Esophagus squamous epithelium (tissue), 5 donors: ENCODE results near the gene CTTNBP2NL. TPM values are rescaled to one million over a fixed set of nuclear protein-coding genes. Genes with fewer than 3 reads are reported as not detected.
"Not testable (repeated sequence)": the region's sequence is repeated elsewhere in the genome, so short reads cannot be mapped to it uniquely, and the experiment has no call there.

Source experiments
- DNase-seq: peaks from one replicate; lab custom pipeline; 2025; lab: John Stamatoyannopoulos, UW
- H3K27ac ChIP-seq, 4 donors: fragments of 200-600 bp; sonication (generic); one replicate each; pipeline ENCODE4 v1.5.1; 2016 to 2019; ENCODE audit warnings: mild to moderate bottlenecking in 1 of 4
- H3K27me3 ChIP-seq, 4 donors: fragments of 200-600 bp; sonication (generic); 1 replicate in 3 of 4; 2 replicates in 1 of 4; pipeline versions ENCODE4 v1.5.1 to v1.6.0; 2017 to 2021; ENCODE audit warnings: antibody characterized with exemption in 1 of 4
- H3K36me3 ChIP-seq, 3 donors: fragments of 200-600 bp; sonication (generic); one replicate each; pipeline ENCODE4 v1.5.1; 2016 to 2019
- H3K4me1 ChIP-seq, 3 donors: fragments of 200-600 bp; sonication (generic); one replicate each; pipeline ENCODE4 v1.5.1; 2017 to 2019
- H3K4me3 ChIP-seq, 4 donors: fragments of 200-600 bp; sonication (generic); 1 replicate in 3 of 4; 2 replicates in 1 of 4; pipeline ENCODE4 v1.5.1; 2016 to 2019; ENCODE audit warnings: mild to moderate bottlenecking in 2 of 4, moderate library complexity in 1 of 4
- H3K9me3 ChIP-seq, 3 donors: fragments of 200-600 bp; sonication (generic); one replicate each; pipeline ENCODE4 v1.5.1; 2016 to 2019
- CTCF ChIP-seq, 6 experiments: fragments of 450-650 bp in 4 of 6; fragments of 200-600 bp in 2 of 6; sonication (generic) in 2 of 6; IDR thresholded peaks; one replicate each; pipeline ENCODE4 v1.5.1; 2016 to 2019; ENCODE audit warnings: antibody characterized with exemption in 6 of 6, mild to moderate bottlenecking in 4 of 6, moderate library complexity in 4 of 6
- POLR2A ChIP-seq, 4 donors: fragments of 450-650 bp; IDR thresholded peaks; one replicate each; pipeline ENCODE4 v1.6.1; 2017; ENCODE audit warnings: antibody characterized with exemption in 4 of 4, mild to moderate bottlenecking in 4 of 4, moderate library complexity in 3 of 4
- WGBS, 2 donors: methylation state at CpG; one replicate each; pipeline ENCODE4 v1.1.5; 2018; 5-methylcytosine and 5-hydroxymethylcytosine counted together
- intact Hi-C: fragments of 100-400 bp; cut with DNase I; formaldehyde crosslinking; loops from one replicate; pipeline ENCODE4 v1.15.0; 2022
- total RNA-seq, 4 donors: library from RNA; depleted of rRNA; stranded (reverse); fragments of >200 nt; gene quantifications; one replicate each; pipeline ENCODE4 v1.1.0, GENCODE V29; 2016
- donor health status: DM: yes; HTN: yes; CAD: no.

The CTTNBP2NL gene
- total RNA-seq, 4 donors from 2014 or later = 19.6 to 26.3 (median 22.8) TPM

GRCh38 chr1:112466078-112466660 lies 70.2 kb downstream of the CTTNBP2NL start:
- Histone ChIP-seq H3K4me1 (peaks cover 31 to 70% (median 42%) of the 10 kb centered on the region in 3 donors), H3K27me3 (no peaks in the 10 kb centered on the region), H3K36me3 (no peaks in the 10 kb centered on the region), H3K27ac (peak overlapping the region; percentile 74 to 92 (median 88)), H3K4me3 (peak overlapping the region; percentile 10 to 60 (median 50)), H3K9me3 (no peaks in the 10 kb centered on the region)
- WGBS, 2 donors = 0% methylated on average over 4 to 11 of the region's 31 CpGs
- TF ChIP-seq CTCF (IDR thresholded peaks at IDR 0.05) (peak; percentile 82 to 96 (median 92)), POLR2A (IDR thresholded peaks at IDR 0.05) (peak in 1 of 4 donors; percentile 30)
- intact Hi-C loops = no loop called here
- peak; percentile 77 for DNase-seq

GRCh38 chr1:112470324-112470723 lies 74.3 kb downstream of the CTTNBP2NL start:
- 58 to 79% methylated on average over 7 of the region's 7 CpGs for WGBS, 2 donors
- H3K27ac ChIP-seq, H3K4me3 ChIP-seq, H3K27me3 ChIP-seq, DNase-seq, intact Hi-C loops, H3K36me3 ChIP-seq, H3K9me3 ChIP-seq: not testable (repeated sequence)
- H3K4me1 ChIP-seq = peaks cover 14 to 29% (median 15%) of the 10 kb centered on the region in 3 donors

GRCh38 chr1:112470966-112471365 lies 75.0 kb downstream of the CTTNBP2NL start:
- no peaks in the 10 kb centered on the region for H3K36me3 ChIP-seq

GRCh38 chr1:112472142-112472541 lies 76.1 kb downstream of the CTTNBP2NL start:
- Histone ChIP-seq H3K9me3 (peaks cover 0 to 4% (median 4%) of the 10 kb centered on the region in 3 donors), H3K27ac (no peak overlapping the region), H3K4me3 (no peak overlapping the region), H3K36me3 (no peaks in the 10 kb centered on the region), H3K4me1 (peaks cover 0 to 11% (median 0%) of the 10 kb centered on the region in 3 donors), H3K27me3 (no peaks in the 10 kb centered on the region)
- intact Hi-C loops = no loop called here
- DNase-seq = no peak
- WGBS, 2 donors = 69 to 100% methylated on average over 1 of the region's 1 CpG
- TF ChIP-seq POLR2A (IDR thresholded peaks at IDR 0.05) (no peak), CTCF (IDR thresholded peaks at IDR 0.05) (no peak)

More at GRCh38 chr1:112470966-112471365, 75.0 kb downstream of the CTTNBP2NL start:
- no peak for TF ChIP-seq CTCF (IDR thresholded peaks at IDR 0.05)
- TF ChIP-seq POLR2A (IDR thresholded peaks at IDR 0.05) = no peak
- Histone ChIP-seq H3K9me3 (no peaks in the 10 kb centered on the region), H3K27ac (no peak overlapping the region), H3K4me3 (no peak overlapping the region), H3K4me1 (peaks cover 8 to 22% (median 9%) of the 10 kb centered on the region in 3 donors), H3K27me3 (no peaks in the 10 kb centered on the region)
- no peak for DNase-seq
- intact Hi-C loops = no loop called here
- 72 to 87% methylated on average over 1 to 3 of the region's 3 CpGs for WGBS, 2 donors

GRCh38 chr1:112477550-112477949 lies 81.5 kb downstream of the CTTNBP2NL start:
- no peaks in the 10 kb centered on the region for H3K27me3 ChIP-seq
- peaks cover 0 to 22% (median 14%) of the 10 kb centered on the region in 3 donors for H3K9me3 ChIP-seq
- no peak overlapping the region for H3K27ac ChIP-seq
- no peaks in the 10 kb centered on the region for H3K36me3 ChIP-seq
- intact Hi-C loops = no loop called here
- no peak overlapping the region for H3K4me3 ChIP-seq
- DNase-seq = no peak
- no peak for TF ChIP-seq CTCF (IDR thresholded peaks at IDR 0.05)
- TF ChIP-seq POLR2A (IDR thresholded peaks at IDR 0.05) = no peak
- H3K4me1 ChIP-seq = no peaks in the 10 kb centered on the region
